Fibroblast of pulmonary artery (primary cell): ENCODE measurements around the gene ADORA1.

Experiments
- DNase-seq: peaks from one replicate; pipeline ENCODE4 v3.0.0-alpha.2; 2010; ENCODE audit warnings: low read depth
- H3K4me3 ChIP-seq: replicated peaks from 2 replicates; pipeline ENCODE4 v1.5.1; 2011; ENCODE audit warnings: low read depth, mild to moderate bottlenecking, control low read depth, low read length, moderate library complexity
- TF ChIP-seq, protein P1 (sequence below): IDR thresholded peaks from 2 replicates; pipeline ENCODE4 v1.5.1; 2011; ENCODE audit warnings: mild to moderate bottlenecking, control low read depth, low read length, inconsistent platforms; ENCODE audit errors: missing control alignments

ADORA1 gene

DNA sequence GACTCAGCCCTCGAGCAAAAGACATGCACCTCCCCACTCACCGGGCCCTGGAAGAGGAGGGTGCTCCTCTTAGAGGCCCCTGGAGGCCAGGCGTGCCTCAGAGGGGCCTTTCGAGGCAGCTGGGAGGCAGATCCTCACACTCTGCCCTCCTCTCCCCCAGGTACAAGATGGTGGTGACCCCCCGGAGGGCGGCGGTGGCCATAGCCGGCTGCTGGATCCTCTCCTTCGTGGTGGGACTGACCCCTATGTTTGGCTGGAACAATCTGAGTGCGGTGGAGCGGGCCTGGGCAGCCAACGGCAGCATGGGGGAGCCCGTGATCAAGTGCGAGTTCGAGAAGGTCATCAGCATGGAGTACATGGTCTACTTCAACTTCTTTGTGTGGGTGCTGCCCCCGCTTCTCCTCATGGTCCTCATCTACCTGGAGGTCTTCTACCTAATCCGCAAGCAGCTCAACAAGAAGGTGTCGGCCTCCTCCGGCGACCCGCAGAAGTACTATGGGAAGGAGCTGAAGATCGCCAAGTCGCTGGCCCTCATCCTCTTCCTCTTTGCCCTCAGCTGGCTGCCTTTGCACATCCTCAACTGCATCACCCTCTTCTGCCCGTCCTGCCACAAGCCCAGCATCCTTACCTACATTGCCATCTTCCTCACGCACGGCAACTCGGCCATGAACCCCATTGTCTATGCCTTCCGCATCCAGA is 37.7 kb downstream of the ADORA1 start:
- no peak for DNase-seq
- TF ChIP-seq, protein P1, sequence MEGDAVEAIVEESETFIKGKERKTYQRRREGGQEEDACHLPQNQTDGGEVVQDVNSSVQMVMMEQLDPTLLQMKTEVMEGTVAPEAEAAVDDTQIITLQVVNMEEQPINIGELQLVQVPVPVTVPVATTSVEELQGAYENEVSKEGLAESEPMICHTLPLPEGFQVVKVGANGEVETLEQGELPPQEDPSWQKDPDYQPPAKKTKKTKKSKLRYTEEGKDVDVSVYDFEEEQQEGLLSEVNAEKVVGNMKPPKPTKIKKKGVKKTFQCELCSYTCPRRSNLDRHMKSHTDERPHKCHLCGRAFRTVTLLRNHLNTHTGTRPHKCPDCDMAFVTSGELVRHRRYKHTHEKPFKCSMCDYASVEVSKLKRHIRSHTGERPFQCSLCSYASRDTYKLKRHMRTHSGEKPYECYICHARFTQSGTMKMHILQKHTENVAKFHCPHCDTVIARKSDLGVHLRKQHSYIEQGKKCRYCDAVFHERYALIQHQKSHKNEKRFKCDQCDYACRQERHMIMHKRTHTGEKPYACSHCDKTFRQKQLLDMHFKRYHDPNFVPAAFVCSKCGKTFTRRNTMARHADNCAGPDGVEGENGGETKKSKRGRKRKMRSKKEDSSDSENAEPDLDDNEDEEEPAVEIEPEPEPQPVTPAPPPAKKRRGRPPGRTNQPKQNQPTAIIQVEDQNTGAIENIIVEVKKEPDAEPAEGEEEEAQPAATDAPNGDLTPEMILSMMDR, result no peak
- H3K4me3 ChIP-seq, result no peak overlapping the region

DNA sequence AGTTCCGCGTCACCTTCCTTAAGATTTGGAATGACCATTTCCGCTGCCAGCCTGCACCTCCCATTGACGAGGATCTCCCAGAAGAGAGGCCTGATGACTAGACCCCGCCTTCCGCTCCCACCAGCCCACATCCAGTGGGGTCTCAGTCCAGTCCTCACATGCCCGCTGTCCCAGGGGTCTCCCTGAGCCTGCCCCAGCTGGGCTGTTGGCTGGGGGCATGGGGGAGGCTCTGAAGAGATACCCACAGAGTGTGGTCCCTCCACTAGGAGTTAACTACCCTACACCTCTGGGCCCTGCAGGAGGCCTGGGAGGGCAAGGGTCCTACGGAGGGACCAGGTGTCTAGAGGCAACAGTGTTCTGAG is 38.3 kb downstream of the ADORA1 start:
- TF ChIP-seq, protein P1, result no peak
- no peak for DNase-seq
- H3K4me3 ChIP-seq, result no peak overlapping the region

DNA sequence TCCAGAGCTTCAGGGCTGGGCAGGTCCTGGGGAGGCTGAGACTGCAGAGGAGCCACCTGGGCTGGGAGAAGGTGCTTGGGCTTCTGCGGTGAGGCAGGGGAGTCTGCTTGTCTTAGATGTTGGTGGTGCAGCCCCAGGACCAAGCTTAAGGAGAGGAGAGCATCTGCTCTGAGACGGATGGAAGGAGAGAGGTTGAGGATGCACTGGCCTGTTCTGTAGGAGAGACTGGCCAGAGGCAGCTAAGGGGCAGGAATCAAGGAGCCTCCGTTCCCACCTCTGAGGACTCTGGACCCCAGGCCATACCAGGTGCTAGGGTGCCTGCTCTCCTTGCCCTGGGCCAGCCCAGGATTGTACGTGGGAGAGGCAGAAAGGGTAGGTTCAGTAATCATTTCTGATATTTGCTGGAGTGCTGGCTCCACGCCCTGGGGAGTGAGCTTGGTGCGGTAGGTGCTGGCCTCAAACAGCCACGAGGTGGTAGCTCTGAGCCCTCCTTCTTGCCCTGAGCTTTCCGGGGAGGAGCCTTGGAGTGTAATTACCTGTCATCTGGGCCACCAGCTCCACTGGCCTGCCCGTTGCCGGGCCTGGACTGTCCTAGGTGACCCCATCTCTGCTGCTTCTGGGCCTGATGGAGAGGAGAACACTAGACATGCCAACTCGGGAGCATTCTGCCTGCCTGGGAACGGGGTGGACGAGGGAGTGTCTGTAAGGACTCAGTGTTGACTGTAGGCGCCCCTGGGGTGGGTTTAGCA is 38.8 kb downstream of the ADORA1 start:
- no peak overlapping the region for H3K4me3 ChIP-seq
- TF ChIP-seq, protein P1, result no peak
- DNase-seq, result no peak

DNA sequence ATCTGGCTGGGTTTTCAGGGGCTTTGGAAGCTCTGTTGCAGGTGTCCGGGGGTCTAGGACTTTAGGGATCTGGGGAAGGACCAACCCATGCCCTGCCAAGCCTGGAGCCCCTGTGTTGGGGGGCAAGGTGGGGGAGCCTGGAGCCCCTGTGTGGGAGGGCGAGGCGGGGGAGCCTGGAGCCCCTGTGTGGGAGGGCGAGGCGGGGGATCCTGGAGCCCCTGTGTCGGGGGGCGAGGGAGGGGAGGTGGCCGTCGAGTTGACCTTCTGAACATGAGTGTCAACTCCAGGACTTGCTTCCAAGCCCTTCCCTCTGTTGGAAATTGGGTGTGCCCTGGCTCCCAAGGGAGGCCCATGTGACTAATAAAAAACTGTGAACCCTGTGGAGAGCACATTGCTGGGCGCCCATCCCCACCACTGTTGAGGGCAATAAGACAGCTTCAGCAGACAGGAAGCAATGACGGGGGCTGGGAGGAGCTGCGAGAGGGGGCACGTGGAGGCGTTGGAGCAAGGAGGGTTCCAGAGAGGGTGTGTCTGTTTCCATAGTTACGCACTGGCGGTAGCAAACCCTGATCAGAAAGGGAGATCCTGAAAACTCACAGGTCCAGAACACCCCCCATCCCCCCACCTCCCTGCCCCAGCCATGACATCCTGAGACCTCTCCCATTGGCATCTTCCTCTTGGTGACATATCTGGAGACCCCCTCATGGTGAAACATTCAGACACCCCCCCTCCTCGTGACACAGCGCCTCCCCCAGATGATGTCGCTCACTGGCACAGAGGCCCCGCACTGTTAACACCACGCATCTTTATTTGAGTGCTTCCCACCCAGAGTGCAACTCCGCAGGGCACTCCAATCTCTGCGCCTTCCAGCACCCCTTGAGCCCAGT is 39.7 kb downstream of the ADORA1 start:
- no peak for DNase-seq
- TF ChIP-seq, protein P1, result no peak
- no peak overlapping the region for H3K4me3 ChIP-seq

DNA sequence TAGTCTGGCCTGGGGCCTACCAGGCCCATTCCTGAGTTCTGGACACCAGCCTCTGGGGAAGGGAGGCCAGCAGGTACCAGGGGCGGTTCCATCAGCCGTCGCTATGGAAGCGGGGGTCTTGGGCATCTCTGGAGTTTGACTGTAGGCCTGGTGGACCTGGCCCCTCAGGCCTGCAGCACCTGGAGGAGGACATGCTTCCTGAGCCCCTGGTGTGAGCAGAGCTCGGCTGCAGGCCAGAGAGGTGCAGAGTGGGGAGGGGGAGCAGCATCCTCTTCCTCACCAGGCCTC is 40.3 kb downstream of the ADORA1 start:
- no peak overlapping the region for H3K4me3 ChIP-seq
- TF ChIP-seq, protein P1, result no peak
- DNase-seq, result no peak

DNA sequence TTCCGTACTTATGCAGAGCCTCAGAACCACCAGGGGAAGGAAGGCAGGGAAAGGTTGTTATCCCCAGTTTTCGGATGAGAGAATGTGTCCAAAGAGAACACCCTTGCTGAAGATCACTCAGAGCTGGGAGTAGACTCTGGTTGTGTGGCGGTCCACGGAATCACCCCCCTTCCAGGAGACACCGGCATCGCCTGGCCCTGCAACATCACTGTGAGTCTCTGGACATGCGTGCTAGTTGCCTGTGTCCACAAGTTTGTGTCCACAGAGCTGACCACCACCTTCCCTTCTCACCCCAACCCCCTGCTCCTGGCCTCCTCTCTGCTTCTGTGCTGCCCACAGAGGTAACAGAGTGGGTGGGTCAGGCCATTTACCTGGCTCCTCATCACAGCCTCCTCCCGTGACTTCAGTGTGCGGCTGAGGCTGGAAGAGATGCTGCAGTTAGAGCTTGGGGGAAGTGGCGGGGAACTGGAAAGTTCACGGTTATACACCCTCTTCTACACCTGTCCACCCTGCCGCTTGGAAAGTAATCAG is 40.8 kb downstream of the ADORA1 start:
- TF ChIP-seq, protein P1, result no peak
- DNase-seq, result no peak
- no peak overlapping the region for H3K4me3 ChIP-seq
